Subcutaneous abdominal adipose tissue (tissue), 5 donors: ENCODE measurements around the gene GPC6.

Source experiments
- H3K27ac ChIP-seq: one replicate; pipeline ENCODE4 v1.7.0; 2013; ENCODE audit warnings: low read depth, mild to moderate bottlenecking, inconsistent platforms, low read length, moderate library complexity
- H3K27me3 ChIP-seq, 5 donors: one replicate each; pipeline ENCODE4 v1.7.0; 2013; ENCODE audit warnings: low read length in 5 of 5, inconsistent platforms in 1 of 5; ENCODE audit not compliant: control insufficient read depth in 5 of 5, insufficient read depth in 4 of 5
- H3K36me3 ChIP-seq, 5 donors: one replicate each; pipeline ENCODE4 v1.7.0; 2013; ENCODE audit warnings: low read length in 5 of 5; ENCODE audit not compliant: control insufficient read depth in 5 of 5, insufficient read depth in 5 of 5
- H3K4me1 ChIP-seq, 5 donors: one replicate each; pipeline ENCODE4 v1.7.0; 2013; ENCODE audit warnings: low read length in 5 of 5, mild to moderate bottlenecking in 3 of 5, moderate library complexity in 1 of 5; ENCODE audit not compliant: control insufficient read depth in 5 of 5, insufficient read depth in 5 of 5
- H3K4me3 ChIP-seq, 5 donors: one replicate each; pipeline ENCODE4 v1.7.0; 2013; ENCODE audit warnings: low read length in 5 of 5, low read depth in 1 of 5
- H3K9ac ChIP-seq, 5 donors: one replicate each; pipeline ENCODE4 v1.7.0; 2013; ENCODE audit warnings: low read length in 5 of 5, mild to moderate bottlenecking in 4 of 5, moderate library complexity in 3 of 5
- H3K9me3 ChIP-seq, 5 donors: one replicate each; pipeline ENCODE4 v1.7.0; 2013; ENCODE audit warnings: low read length in 5 of 5; ENCODE audit not compliant: control insufficient read depth in 5 of 5
- donor health status: healthy.
- donor health status: healthy.
- donor health status: healthy.
- donor health status: healthy.
- donor health status: healthy.

GPC6 gene

GRCh38 chr13:93284064-93284463, 57.5 kb downstream of the GPC6 start:
- Histone ChIP-seq H3K4me1 (no peaks in the 10 kb centered on the region), H3K27ac (no peak overlapping the region), H3K9me3 (no peaks in the 10 kb centered on the region), H3K36me3 (no peaks in the 10 kb centered on the region), H3K9ac (no peak overlapping the region), H3K27me3 (no peaks in the 10 kb centered on the region), H3K4me3 (no peak overlapping the region)

GRCh38 chr13:93286047-93286446, 59.4 kb downstream of the GPC6 start:
- no peaks in the 10 kb centered on the region for H3K4me1 ChIP-seq
- H3K9ac ChIP-seq = no peak overlapping the region
- no peaks in the 10 kb centered on the region for H3K9me3 ChIP-seq
- no peaks in the 10 kb centered on the region for H3K27me3 ChIP-seq
- H3K27ac ChIP-seq = no peak overlapping the region
- H3K36me3 ChIP-seq = no peaks in the 10 kb centered on the region
- H3K4me3 ChIP-seq = no peak overlapping the region

GRCh38 chr13:93289053-93289452, 62.4 kb downstream of the GPC6 start:
- no peaks in the 10 kb centered on the region for H3K4me1 ChIP-seq
- H3K4me3 ChIP-seq = no peak overlapping the region
- H3K9ac ChIP-seq = no peak overlapping the region
- H3K36me3 ChIP-seq = no peaks in the 10 kb centered on the region
- H3K27me3 ChIP-seq = no peaks in the 10 kb centered on the region
- H3K27ac ChIP-seq = no peak overlapping the region
- no peaks in the 10 kb centered on the region for H3K9me3 ChIP-seq

GRCh38 chr13:93289842-93290241, 63.2 kb downstream of the GPC6 start:
- Histone ChIP-seq H3K9me3 (no peaks in the 10 kb centered on the region), H3K27me3 (no peaks in the 10 kb centered on the region)

GRCh38 chr13:93290503-93290902, 63.9 kb downstream of the GPC6 start:
- no peaks in the 10 kb centered on the region for H3K27me3 ChIP-seq
- H3K9me3 ChIP-seq = no peaks in the 10 kb centered on the region
- no peak overlapping the region for H3K9ac ChIP-seq
- H3K4me1 ChIP-seq = no peaks in the 10 kb centered on the region
- H3K36me3 ChIP-seq = no peaks in the 10 kb centered on the region
- H3K4me3 ChIP-seq = no peak overlapping the region
- no peak overlapping the region for H3K27ac ChIP-seq

More at GRCh38 chr13:93289842-93290241, 63.2 kb downstream of the GPC6 start:
- Histone ChIP-seq H3K27ac (no peak overlapping the region), H3K4me3 (no peak overlapping the region), H3K9ac (no peak overlapping the region), H3K36me3 (no peaks in the 10 kb centered on the region), H3K4me1 (no peaks in the 10 kb centered on the region)

- H3K4me3 ChIP-seq = no peak overlapping the region
- H3K9ac ChIP-seq = no peak overlapping the region
- H3K36me3 ChIP-seq = no peaks in the 10 kb centered on the region
- no peaks in the 10 kb centered on the region for H3K27me3 ChIP-seq
- no peaks in the 10 kb centered on the region for H3K9me3 ChIP-seq
- H3K4me1 ChIP-seq = no peaks in the 10 kb centered on the region
- no peak overlapping the region for H3K27ac ChIP-seq
Measured at GRCh38 chr13:93292366-93292765, 65.8 kb downstream of the GPC6 start.

GRCh38 chr13:93293710-93294109, 67.1 kb downstream of the GPC6 start:
- H3K4me1 ChIP-seq = peaks cover 0 to 3% (median 0%) of the 10 kb centered on the region in 5 donors

GRCh38 chr13:93296584-93296983, 70.0 kb downstream of the GPC6 start:
- H3K4me3 ChIP-seq = no peak overlapping the region
- H3K9ac ChIP-seq = no peak overlapping the region
- H3K27ac ChIP-seq = no peak overlapping the region
- no peaks in the 10 kb centered on the region for H3K36me3 ChIP-seq
- no peaks in the 10 kb centered on the region for H3K9me3 ChIP-seq
- H3K4me1 ChIP-seq = peaks cover 0 to 7% (median 0%) of the 10 kb centered on the region in 5 donors
- no peaks in the 10 kb centered on the region for H3K27me3 ChIP-seq

More at GRCh38 chr13:93293710-93294109, 67.1 kb downstream of the GPC6 start:
- no peaks in the 10 kb centered on the region for H3K9me3 ChIP-seq
- no peaks in the 10 kb centered on the region for H3K36me3 ChIP-seq
- no peak overlapping the region for H3K27ac ChIP-seq
- no peak overlapping the region for H3K4me3 ChIP-seq
- H3K9ac ChIP-seq = no peak overlapping the region
- no peaks in the 10 kb centered on the region for H3K27me3 ChIP-seq

- no peak overlapping the region for H3K4me3 ChIP-seq
- H3K27me3 ChIP-seq = no peaks in the 10 kb centered on the region
- no peaks in the 10 kb centered on the region for H3K36me3 ChIP-seq
- no peak overlapping the region for H3K9ac ChIP-seq
- peaks cover 0 to 7% (median 0%) of the 10 kb centered on the region in 5 donors for H3K4me1 ChIP-seq
- H3K9me3 ChIP-seq = no peaks in the 10 kb centered on the region
- H3K27ac ChIP-seq = no peak overlapping the region
Measured at GRCh38 chr13:93298713-93299112, 72.1 kb downstream of the GPC6 start.

GRCh38 chr13:93304134-93304533, 77.5 kb downstream of the GPC6 start:
- Histone ChIP-seq H3K4me1 (no peaks in the 10 kb centered on the region), H3K9me3 (no peaks in the 10 kb centered on the region), H3K9ac (no peak overlapping the region), H3K27me3 (no peaks in the 10 kb centered on the region), H3K4me3 (no peak overlapping the region), H3K36me3 (no peaks in the 10 kb centered on the region), H3K27ac (no peak overlapping the region)
